ENCODE data around the gene VEZT. TPM values are rescaled to one million over a fixed set of nuclear protein-coding genes. Genes with fewer than 3 reads are reported as not detected.

VEZT gene
- polyA plus RNA-seq, 4 donors = 65.6 to 89.7 (median 80.0) TPM

Other genes with a start within 250 kb of the VEZT start
- gene NDUFA12, start 214.1 kb upstream of the VEZT start, polyA plus RNA-seq (ENCODE audit: insufficient read length in 4 of 4) = 100 to 1,000 TPM; 107 to 127 (median 120) TPM
- gene NR2C1, start 144.2 kb upstream of the VEZT start, polyA plus RNA-seq (ENCODE audit: insufficient read length in 4 of 4) = 10 to 100 TPM; 54.1 to 74.3 (median 66.3) TPM
- gene FGD6, start 340 bp upstream of the VEZT start, polyA plus RNA-seq (ENCODE audit: insufficient read length in 4 of 4) = 10 to 100 TPM in 3 of 4 donors, 1 to 10 TPM in 1; 8.7 to 12.1 (median 11.7) TPM